HAP-1 (cell line): ENCODE measurements around the gene ANK2.
"Not testable (repeated sequence)": the region's sequence is repeated elsewhere in the genome, so short reads cannot be mapped to it uniquely, and the experiment has no call there.

Experiments
- DNase-seq, 2 experiments: peaks; one replicate each; pipeline ENCODE4 v3.0.0-alpha.2; 2016 to 2020; ENCODE audit warnings: low spot score in 2 of 2
- H3K27me3 ChIP-seq: fragments of 250-450 bp; sonication (Bioruptor Pico); 2 replicates; pipeline ENCODE4 v1.5.1; 2020; ENCODE audit warnings: low read depth, mild to moderate bottlenecking, moderate library complexity
- H3K36me3 ChIP-seq: fragments of 250-450 bp; sonication (Bioruptor Pico); replicated peaks from 2 replicates; pipeline ENCODE4 v1.5.1; 2020; ENCODE audit warnings: mild to moderate bottlenecking
- H3K4me1 ChIP-seq: fragments of 250-450 bp; sonication (Bioruptor Pico); 2 replicates; pipeline ENCODE4 v1.5.1; 2020; ENCODE audit warnings: mild to moderate bottlenecking
- H3K4me3 ChIP-seq: fragments of 250-450 bp; sonication (Bioruptor Pico); 2 replicates; pipeline ENCODE4 v1.5.1; 2020; ENCODE audit warnings: mild to moderate bottlenecking, moderate library complexity
- H3K9me3 ChIP-seq: fragments of 250-450 bp; sonication (Bioruptor Pico); 2 replicates; pipeline ENCODE4 v1.5.1; 2020; ENCODE audit warnings: mild to moderate bottlenecking, moderate library complexity
- in situ Hi-C: fragments of 300-500 bp; cut with MboI; formaldehyde crosslinking; loops from 3 replicates; pipeline ENCODE4 v1.14.3; 2020; ENCODE audit warnings: low sequenced_read_pairs, inconsistent platforms, mixed read lengths

ANK2 gene

GRCh38 chr4:113060853-113061252, 11.4 kb downstream of the ANK2 start:
- DNase-seq = no peak
- H3K27me3 ChIP-seq = no peaks in the 10 kb centered on the region
- in situ Hi-C loops = no loop called here
- no peak overlapping the region for H3K4me3 ChIP-seq
- H3K9me3 ChIP-seq = no peaks in the 10 kb centered on the region
- peaks cover 20% of the 10 kb centered on the region for H3K4me1 ChIP-seq
- H3K36me3 ChIP-seq = no peaks in the 10 kb centered on the region

DNA sequence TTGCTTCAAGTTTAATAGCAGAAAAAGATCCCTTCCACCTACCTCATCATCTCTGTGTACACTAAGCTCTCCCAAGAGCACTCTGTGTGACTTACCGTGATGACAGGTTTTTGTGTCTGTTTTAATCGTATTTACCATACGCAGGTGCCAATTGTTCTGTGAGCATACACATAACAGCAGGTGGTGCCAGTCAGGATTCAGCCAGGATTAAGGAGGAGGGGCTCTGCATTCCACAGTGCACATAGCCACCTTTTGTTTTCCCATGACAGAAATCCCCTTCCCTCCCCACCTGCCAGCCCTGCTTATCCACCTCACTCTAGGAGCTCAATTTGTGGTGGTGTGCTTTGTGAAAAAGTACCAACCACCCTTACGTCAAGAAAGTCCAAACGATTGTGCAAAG, 14.8 kb downstream of the ANK2 start:
- in situ Hi-C loops = no loop called here
- H3K27me3 ChIP-seq = no peaks in the 10 kb centered on the region
- H3K36me3 ChIP-seq = no peaks in the 10 kb centered on the region
- H3K4me1 ChIP-seq = peaks cover 7% of the 10 kb centered on the region
- peak; percentile 62 to 70 for DNase-seq
- H3K4me3 ChIP-seq = no peak overlapping the region
- no peaks in the 10 kb centered on the region for H3K9me3 ChIP-seq

GRCh38 chr4:113065629-113066028, 16.2 kb downstream of the ANK2 start:
- Histone ChIP-seq H3K27me3 (no peaks in the 10 kb centered on the region), H3K4me1 (peaks cover 7% of the 10 kb centered on the region), H3K4me3 (no peak overlapping the region), H3K36me3 (no peaks in the 10 kb centered on the region), H3K9me3 (no peaks in the 10 kb centered on the region)
- in situ Hi-C loops = no loop called here
- no peak for DNase-seq

GRCh38 chr4:113068771-113069170, 19.3 kb downstream of the ANK2 start:
- H3K9me3 ChIP-seq, DNase-seq, H3K27me3 ChIP-seq, H3K36me3 ChIP-seq, in situ Hi-C loops, H3K4me3 ChIP-seq, H3K4me1 ChIP-seq: not testable (repeated sequence)

- DNase-seq = no peak
- Histone ChIP-seq H3K36me3 (no peaks in the 10 kb centered on the region), H3K4me1 (peaks cover 2% of the 10 kb centered on the region), H3K4me3 (no peak overlapping the region), H3K9me3 (no peaks in the 10 kb centered on the region), H3K27me3 (no peaks in the 10 kb centered on the region)
- in situ Hi-C loops = no loop called here
Observed at GRCh38 chr4:113069212-113069892, 19.9 kb downstream of the ANK2 start.

- in situ Hi-C loops = no loop called here
- Histone ChIP-seq H3K27me3 (no peaks in the 10 kb centered on the region), H3K36me3 (no peaks in the 10 kb centered on the region), H3K9me3 (no peaks in the 10 kb centered on the region), H3K4me3 (no peak overlapping the region), H3K4me1 (no peaks in the 10 kb centered on the region)
- DNase-seq = no peak
Observed at GRCh38 chr4:113070755-113071154, 21.3 kb downstream of the ANK2 start.

- no peaks in the 10 kb centered on the region for H3K36me3 ChIP-seq
- H3K4me1 ChIP-seq = no peaks in the 10 kb centered on the region
- no peak overlapping the region for H3K4me3 ChIP-seq
- in situ Hi-C loops = no loop called here
- no peaks in the 10 kb centered on the region for H3K9me3 ChIP-seq
- no peaks in the 10 kb centered on the region for H3K27me3 ChIP-seq
- no peak for DNase-seq
Observed at GRCh38 chr4:113071274-113071673, 21.8 kb downstream of the ANK2 start.

DNA sequence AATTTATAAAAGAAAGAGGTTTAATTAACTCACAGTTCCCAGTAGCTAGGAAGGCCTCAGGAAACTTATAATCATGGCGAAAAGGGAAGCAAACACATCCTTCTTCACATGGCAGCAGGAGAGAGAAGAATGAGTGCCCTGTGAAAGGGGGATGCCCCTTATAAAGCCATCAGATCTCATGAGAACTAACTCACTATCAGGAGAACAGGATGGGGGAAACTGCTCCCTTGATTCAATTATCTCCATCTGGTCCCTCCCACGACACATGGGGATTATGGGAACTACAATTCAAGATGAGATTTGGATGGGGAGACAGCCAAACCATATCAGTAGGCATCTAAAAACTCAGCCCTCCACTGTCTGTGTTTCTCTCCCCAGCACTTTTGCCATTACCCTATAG, 22.4 kb downstream of the ANK2 start:
- Histone ChIP-seq H3K27me3 (no peaks in the 10 kb centered on the region), H3K4me1 (no peaks in the 10 kb centered on the region), H3K4me3 (no peak overlapping the region), H3K9me3 (no peaks in the 10 kb centered on the region), H3K36me3 (no peaks in the 10 kb centered on the region)
- no peak for DNase-seq
- in situ Hi-C loops = no loop called here

- Histone ChIP-seq H3K9me3 (no peaks in the 10 kb centered on the region), H3K4me1 (no peaks in the 10 kb centered on the region), H3K27me3 (no peaks in the 10 kb centered on the region), H3K36me3 (no peaks in the 10 kb centered on the region), H3K4me3 (no peak overlapping the region)
- DNase-seq = no peak
- in situ Hi-C loops = no loop called here
Observed at GRCh38 chr4:113073451-113074005, 24.1 kb downstream of the ANK2 start.

DNA sequence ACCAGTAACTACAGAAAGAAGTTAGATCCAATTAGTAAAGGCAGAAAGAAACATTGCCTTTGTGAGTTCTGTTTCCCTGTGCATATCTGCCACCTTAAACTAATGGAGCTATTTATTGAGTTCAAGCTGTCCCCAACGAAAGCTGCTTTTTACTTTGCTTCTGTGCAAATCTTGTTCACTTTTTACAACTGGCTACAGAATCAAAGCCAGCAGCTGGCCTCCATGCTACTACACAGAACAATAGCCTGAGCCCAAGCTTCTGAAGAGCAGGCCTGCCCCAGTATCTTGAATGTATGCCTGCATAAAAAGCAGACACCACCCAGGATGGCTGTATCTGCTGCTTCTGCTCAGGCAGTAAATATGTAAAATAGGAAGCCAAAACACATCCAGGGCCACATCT, 28.1 kb downstream of the ANK2 start:
- Histone ChIP-seq H3K36me3 (no peaks in the 10 kb centered on the region), H3K4me1 (peaks cover 6% of the 10 kb centered on the region), H3K4me3 (no peak overlapping the region), H3K9me3 (no peaks in the 10 kb centered on the region), H3K27me3 (no peaks in the 10 kb centered on the region)
- no peak for DNase-seq
- in situ Hi-C loops = no loop called here

- H3K9me3 ChIP-seq = no peaks in the 10 kb centered on the region
- no peaks in the 10 kb centered on the region for H3K36me3 ChIP-seq
- peaks cover 6% of the 10 kb centered on the region for H3K4me1 ChIP-seq
- H3K27me3 ChIP-seq = no peaks in the 10 kb centered on the region
- in situ Hi-C loops = no loop called here
- no peak overlapping the region for H3K4me3 ChIP-seq
- DNase-seq = no peak
Observed at GRCh38 chr4:113078066-113078465, 28.6 kb downstream of the ANK2 start.

- in situ Hi-C loops = no loop called here
- DNase-seq = peak; percentile 62 to 76
- peaks cover 10% of the 10 kb centered on the region for H3K4me1 ChIP-seq
Observed at GRCh38 chr4:113080050-113080449, 30.6 kb downstream of the ANK2 start.

DNA sequence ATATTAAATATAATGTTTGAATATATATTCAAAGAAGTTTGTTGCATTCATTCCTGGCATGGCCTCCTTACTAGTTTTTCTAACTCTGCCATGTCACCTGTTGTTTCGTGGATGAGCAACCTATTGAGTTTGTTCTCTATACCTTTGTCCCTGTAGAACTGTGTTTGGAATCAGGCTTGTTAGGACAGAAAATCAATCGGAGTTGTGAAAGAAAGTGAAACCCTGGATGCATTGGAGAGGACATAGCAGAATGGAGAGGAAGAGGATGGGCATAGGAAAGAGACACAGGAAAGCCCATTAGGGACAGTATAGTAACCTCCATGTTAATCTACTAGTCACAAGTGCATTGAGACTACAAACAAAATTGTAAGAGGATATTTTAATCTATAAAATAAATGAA, 31.2 kb downstream of the ANK2 start:
- in situ Hi-C loops = no loop called here
- no peak for DNase-seq
- H3K4me3 ChIP-seq = no peak overlapping the region
- H3K9me3 ChIP-seq = no peaks in the 10 kb centered on the region
- peaks cover 10% of the 10 kb centered on the region for H3K4me1 ChIP-seq
- no peaks in the 10 kb centered on the region for H3K36me3 ChIP-seq
- H3K27me3 ChIP-seq = no peaks in the 10 kb centered on the region

More at GRCh38 chr4:113080050-113080449, 30.6 kb downstream of the ANK2 start:
- H3K36me3 ChIP-seq = no peaks in the 10 kb centered on the region
- no peak overlapping the region for H3K4me3 ChIP-seq
- no peaks in the 10 kb centered on the region for H3K27me3 ChIP-seq
- H3K9me3 ChIP-seq = no peaks in the 10 kb centered on the region

- no peak for DNase-seq
- H3K4me3 ChIP-seq = no peak overlapping the region
- in situ Hi-C loops = no loop called here
- H3K27me3 ChIP-seq = no peaks in the 10 kb centered on the region
- no peaks in the 10 kb centered on the region for H3K9me3 ChIP-seq
- H3K36me3 ChIP-seq = no peaks in the 10 kb centered on the region
- peaks cover 10% of the 10 kb centered on the region for H3K4me1 ChIP-seq
Observed at GRCh38 chr4:113083346-113083745, 33.9 kb downstream of the ANK2 start.
